Ureter (tissue), 1 donor: Measurements from ENCODE around the gene SEMA5A. TPM values are rescaled to one million over a fixed set of nuclear protein-coding genes. Genes with fewer than 3 reads are reported as not detected.

Experiments used
- DNase-seq: peaks from one replicate; pipeline ENCODE4 v3.0.0-alpha.2; 2020; ENCODE audit warnings: low spot score
- total RNA-seq: library from RNA; stranded (reverse); gene quantifications from one replicate; pipeline ENCODE4 v1.2.4, GENCODE V29; 2023
- donor health status: DM: yes; HTN: yes; CAD: no.

SEMA5A gene
- total RNA-seq, 1 donor from 2014 or later: 57.0 TPM

DNA sequence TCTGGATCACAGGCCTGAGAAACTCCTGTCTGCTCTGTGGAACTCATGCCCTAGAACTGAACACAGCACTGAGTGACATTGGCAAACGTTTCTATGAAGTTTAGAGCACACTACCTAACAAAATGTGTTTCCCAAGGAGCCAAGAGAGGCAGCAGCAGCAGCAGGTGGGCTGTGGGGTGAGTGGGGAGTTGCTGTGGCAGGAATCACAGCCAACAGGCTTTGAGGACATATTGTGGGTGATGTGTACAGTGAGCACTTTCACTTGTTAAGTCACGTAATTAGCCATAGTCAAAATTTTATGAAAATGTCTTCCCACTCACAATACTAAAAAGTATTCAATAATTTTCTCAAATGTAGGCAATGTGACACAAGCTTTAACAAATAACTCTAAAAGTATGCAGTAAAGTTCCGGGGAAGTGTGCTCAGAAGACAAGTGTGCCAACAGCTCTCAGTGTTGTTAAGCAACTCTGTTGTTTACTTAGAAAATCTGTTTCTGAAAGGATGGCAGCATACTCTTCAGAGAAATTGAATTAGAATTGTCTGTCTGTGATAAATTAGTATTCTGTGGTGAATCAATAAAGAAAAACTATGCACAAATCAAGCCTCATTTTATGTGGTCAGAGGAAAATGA is 482.1 kb downstream of the SEMA5A start:
- DNase-seq: no peak

DNA sequence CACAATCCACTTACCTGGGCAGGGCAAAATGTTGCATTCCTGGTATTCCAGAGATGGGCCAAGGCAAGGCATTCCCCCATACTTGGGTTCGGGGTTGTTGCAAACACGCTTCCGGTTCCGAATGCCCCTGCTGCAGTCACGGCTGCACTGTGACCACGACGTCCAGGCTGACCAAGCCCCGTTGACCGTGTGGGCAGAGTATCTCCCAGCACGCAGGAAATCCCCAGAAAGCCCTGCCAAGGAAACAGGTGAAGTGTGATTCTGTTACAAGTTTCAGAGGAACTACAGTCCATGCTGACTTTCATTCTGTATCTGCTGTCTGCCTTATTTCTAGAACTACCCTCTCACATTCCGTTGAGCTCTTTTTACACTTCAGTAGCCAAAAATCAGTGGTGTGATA is 483.0 kb downstream of the SEMA5A start:
- no peak for DNase-seq

DNA sequence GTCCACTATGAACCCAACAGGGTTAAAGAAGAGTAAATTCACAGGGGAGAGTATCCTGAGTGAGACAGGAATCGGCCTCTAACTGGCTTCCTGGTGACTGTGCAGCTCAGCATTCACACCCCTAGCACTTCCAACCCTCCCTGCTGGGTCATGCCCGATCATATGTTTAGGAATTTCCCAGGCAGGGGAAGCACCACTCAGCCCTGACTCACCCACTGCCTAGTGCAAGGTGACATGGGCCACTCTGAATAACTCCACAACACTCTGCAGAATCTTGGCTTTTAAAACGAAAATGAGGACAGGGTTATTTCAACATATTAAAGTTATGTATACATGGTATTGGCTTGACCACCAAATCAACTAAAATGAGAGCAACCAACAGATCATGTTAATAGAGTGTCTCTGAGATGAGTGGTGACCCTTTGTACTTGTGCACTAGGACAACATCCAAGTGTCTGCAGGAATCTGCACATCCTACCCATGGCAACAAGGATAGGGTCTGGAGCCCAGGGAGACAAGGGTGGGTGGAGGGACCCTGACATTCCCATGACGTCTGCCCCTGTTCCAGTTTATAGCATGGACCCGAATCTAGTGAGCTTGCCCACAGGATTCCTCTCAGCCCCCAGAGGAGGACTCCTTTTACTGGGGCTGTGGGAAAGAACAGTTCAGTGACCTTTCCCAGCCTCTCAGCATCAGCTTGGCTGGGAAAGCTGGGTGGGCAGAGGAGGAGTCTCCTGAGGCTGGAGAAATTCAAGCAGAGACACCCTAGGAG is 485.8 kb downstream of the SEMA5A start:
- DNase-seq: peak; percentile 73

DNA sequence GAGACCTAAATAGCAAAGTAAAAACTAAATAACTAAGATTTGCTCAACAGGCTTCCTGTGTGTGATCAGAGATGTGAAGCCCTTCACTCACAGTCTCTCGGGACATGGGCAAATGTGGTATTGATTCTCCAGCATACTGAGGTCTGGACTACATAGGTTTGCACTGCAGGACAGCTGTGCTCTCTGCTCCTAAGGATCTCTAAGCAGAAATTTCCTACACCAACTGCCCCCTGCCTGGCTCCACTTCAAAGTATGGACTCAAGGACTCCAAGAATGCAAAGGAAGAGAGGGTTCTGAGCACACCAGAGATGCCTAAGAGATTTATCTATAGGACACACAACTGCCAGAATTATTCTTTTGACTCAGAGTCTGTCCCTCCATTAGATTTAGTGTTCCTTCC is 487.2 kb downstream of the SEMA5A start:
- DNase-seq: no peak

DNA sequence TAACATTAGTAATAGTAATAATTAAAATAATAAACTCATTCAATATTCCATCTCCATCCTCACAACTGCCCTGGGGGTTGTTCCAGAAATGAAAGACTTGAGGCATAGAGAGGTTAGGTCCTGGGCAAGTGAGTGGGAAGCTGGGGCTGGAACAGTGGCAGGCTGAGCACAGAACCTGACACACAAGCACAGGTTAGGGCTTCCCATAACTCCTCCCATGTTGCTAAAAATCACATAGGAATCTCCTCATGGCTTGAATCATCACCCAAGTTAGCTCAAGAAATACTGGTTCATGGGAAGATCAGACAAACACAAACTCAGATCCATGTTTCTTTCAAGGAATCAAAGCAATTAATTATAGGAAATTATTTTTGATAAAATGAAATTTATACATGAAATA is 487.7 kb downstream of the SEMA5A start:
- no peak for DNase-seq

DNA sequence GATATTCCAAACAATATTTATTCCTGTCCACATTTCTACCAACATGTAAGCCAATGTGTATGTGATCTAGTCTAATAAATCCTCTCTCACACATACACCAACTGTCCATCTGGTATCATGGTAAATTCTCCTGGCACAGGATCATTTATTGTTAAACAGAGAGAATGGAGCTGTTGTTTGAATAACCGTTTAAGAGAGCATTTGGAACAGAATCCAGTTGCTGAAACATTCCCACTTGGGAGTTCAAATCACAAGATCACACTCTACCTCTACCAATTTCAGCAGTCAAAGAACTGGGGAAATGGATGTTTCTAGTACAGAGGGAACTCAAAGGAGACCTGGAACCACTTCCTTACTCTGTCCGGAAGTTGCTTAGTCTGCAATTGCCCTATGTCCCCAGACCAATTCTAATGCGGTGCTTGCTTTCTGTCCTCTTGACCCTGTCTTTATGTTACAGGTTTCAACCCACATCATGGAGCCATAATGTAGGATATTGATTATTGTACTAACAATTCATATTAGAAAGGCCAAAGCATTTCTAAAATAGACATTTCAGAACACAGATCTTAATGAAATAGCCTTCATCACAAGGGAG is 488.4 kb downstream of the SEMA5A start:
- no peak for DNase-seq

DNA sequence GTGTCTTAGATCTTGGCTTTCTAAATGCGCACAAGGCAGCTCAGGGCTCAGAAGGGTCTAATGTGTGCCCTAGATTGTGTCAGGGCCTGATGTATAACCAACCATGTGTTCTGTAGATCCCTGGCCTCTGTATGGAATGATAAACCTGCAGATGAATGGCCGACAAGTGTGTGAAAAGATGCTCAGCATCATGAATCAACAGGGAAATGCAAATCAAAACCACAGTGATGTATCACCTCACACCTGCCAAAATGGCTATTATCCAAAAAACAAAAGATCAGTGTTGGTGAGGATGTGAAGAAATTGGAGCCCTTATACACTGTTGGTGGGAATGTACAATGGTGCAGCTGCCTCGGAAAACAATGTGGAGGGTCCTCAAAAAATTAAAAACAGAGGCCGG is 489.8 kb downstream of the SEMA5A start:
- DNase-seq: no peak

DNA sequence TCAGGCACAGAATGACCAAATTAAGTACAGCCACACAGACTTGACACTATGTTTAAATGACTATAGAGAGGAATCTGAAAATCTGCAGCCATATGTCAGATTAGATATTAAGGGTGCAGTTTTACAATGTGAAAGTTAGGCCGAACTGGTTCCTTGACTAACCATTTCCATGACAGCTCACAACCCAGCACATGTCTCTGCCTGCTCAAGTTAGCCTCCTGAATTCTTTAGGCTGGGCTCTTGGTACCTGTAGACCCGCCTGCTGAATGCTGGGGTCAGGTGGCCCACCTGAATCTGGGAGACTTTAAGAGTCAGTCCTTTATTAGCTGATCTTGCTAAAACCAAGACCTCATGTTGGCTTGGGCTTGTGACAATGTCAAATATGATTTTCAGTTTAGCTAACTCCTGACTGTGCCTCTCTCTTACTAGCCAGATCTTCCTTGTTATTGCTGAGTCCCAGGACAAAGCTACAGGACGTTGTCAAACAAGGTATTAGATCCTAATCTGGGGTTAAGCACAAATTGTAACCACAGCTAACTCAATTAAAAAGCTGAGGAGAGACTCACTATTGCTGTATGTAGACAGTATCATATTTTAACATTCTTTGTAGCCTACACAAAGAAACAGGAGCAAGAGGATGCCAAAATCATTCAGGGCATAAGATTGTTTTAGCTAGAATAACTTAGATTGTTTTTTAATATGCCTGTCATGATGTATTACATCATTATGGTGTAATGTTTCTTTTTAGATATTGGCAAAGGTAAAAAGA is 490.9 kb downstream of the SEMA5A start:
- DNase-seq: no peak

DNA sequence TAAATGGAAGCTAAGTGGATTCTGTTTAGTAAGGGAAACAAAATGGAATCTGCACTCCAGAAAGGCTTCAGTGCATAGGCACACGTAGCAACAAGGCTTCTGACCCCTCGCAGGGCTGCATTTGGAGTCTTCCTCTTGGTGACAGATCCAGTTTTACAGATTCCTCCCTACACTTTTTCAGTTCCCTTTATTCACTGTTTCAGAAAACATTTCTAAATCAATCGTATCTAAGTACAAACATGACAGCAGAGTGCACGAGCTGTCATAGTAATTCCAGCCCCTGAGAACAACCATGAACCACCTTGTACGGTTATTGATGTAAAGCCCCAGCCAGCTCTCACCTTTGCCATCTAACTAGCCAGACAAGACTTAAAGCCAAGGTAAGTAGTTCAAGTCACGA is 491.6 kb downstream of the SEMA5A start:
- no peak for DNase-seq

DNA sequence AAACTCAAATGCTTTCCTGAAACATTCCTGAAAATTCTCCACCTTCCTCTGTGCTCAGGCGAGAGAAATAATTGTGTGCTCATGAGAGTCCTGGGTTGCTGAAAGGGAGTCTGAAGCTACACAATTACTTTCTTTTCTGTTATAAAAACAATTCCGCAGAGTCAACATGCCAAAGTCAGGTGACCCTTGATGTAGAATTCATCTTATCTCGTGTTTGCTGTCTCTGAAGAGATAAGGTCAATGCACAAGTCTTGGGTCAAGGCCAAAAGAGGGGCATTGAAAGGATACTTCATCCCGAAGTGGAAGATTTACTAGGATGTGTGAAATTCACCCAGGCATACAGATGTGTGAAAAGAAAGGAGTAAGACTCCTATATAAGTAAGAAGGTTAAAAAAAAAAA is 493.5 kb downstream of the SEMA5A start:
- DNase-seq: no peak

DNA sequence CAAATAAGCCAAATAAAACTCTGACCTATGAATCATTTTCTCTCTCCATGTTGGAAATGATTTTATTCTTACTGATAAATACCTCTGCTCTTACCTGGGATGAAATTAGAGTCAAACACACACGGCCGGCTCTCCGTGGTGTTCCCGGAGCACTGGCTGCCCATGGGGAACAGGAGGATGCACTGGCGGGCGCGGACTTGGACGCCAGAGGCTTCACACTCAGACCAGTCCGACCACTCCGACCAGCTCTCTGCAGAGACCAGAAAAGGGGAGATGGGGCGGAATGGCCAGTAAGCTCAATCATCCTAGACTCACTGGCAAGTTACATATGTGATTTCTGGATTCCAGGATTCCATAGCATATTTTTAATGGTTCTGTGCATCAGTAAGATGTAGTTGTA is 494.1 kb downstream of the SEMA5A start:
- DNase-seq: no peak

DNA sequence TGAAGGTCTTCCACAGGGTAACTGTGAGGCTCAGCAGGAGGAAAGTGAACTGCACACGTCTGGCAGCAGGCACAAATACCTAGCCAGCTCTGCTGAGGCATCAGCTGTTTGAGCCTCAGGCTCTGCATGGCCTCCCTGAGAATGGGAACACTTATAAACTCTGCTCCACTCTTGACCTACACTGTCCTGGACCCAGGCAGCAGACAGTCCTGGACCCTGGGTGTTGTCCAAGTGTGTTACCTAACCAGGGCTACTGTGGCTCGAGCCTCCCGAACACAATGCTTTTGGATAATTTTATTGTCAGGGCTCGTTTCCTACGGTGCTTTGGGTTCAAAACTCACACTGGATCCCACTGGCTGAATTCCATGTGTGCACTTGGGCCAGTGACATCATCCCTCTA is 497.9 kb downstream of the SEMA5A start:
- DNase-seq: no peak

DNA sequence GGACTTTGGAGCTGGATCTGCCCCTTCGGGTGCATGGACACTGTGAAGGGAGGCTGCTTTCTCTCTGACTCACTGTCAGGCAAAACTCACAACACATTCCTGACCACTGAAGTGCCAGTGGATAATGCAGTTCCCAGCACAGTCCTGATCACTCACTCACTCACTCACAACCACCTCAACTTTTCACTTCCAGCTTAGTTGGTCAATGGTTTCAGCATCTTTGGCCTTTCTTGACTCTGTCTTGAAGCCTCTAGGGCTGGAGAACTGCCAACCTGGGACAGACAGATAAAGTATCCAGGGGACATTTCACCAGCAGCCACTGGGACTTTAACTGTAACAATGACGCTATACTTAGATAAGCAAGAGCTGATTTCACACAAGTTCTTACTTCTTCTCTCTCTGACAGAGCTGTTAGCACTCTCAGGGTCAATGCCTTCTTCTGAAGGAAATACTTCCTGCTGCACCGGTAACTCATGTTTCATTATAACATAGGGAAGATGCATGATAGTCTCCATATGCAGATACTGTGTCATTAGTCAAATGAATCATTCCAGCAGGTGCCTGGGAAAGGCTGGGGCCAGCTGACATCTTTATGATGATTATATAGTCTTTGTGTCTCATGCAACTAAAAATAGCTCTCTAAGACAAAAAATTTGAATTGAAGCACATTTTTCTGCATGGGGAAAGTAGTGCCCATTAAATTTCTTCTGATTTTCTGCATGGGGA is 499.0 kb downstream of the SEMA5A start:
- no peak for DNase-seq

DNA sequence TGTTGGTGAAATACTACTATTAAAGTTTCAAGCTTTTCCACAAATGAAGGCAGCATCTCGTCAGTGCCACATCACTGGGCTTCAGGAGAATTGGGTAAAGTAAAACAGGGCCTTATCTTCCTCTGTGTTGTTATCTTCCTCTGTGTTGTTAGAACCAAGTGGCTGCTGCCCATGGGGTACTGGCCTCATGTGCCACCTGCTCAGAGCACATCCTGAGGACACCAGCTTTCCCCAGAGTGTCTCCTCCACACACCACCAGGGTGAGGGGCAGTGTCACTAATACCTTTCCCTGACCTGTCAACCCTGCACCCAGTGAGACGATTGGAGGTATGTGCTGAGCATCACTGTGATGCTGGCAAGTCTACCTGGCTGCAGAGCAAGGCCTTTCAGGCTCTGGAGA is 499.9 kb downstream of the SEMA5A start:
- no peak for DNase-seq

DNA sequence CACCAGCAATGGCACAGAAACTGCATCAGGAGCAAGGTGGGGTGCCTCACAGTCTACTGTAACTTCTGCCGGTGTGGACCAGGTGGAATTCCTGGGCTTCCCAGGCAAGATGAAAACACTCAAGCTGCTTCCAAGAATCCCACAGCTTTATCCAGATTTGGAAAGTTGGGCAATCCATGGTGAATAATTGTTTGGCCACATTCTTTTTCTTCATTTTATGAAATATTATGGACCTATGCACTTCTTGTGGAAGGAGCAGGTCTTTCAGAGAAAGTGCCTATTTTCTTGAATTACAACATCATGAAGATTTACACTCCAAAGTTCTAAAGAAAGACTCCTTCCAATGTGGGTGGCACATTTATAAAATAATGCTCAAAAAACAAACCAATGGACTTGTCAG is 503.6 kb downstream of the SEMA5A start:
- no peak for DNase-seq

DNA sequence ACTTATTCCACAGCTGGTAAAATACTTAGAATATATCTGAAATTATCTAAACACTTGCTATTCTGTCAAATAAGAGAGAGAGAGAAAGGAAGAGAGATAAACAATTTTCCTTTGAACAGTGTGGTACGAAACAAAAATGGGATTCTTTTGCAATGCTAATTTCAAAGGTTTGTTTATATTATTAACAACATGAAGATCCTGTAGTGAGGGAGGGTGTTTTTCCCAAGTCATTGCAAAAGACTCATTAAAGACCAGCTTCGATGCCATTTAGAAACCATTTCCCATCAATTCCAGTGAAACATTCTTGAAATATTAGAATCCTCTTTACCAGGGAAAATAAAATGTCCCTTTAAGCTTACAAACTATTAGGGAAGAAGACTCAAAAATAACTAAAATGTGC is 505.4 kb downstream of the SEMA5A start:
- no peak for DNase-seq

DNA sequence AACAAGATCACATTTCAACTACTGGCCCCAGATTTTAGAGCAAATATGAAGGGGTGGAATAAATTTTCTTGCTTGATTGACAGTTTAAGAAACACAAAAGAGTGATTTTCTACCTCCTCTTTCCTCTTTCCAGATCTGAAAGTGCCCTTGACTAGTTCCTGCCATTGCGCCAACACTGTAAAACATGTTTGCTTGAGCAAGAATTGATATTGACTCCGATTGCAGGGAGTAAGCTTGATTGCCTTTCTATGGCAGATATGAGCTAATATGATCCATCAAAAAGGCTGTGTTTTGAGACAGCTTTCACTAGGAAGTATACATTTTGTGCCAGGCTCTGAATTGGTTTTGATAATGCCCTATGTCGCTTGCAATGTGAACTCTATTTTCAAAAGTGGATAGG is 508.8 kb downstream of the SEMA5A start:
- DNase-seq: no peak

DNA sequence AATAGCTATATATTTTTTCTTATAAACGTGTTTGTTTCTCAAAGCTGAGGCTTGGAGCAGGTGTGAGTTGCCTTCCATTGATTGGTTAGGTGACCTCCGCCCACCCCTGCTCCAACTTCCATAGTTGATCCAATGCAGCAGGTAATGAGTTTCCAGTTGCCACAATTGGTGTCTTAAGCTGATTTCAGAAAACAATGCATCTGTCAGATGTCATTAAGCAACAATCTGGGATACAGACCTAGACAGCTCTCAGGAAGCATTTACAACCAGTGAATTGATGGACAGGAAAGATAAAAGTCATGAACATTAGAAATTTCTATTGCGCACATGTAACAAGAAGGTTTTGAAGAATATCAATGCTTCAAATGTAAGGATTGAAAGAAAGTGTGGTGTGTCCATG is 510.5 kb downstream of the SEMA5A start:
- no peak for DNase-seq

DNA sequence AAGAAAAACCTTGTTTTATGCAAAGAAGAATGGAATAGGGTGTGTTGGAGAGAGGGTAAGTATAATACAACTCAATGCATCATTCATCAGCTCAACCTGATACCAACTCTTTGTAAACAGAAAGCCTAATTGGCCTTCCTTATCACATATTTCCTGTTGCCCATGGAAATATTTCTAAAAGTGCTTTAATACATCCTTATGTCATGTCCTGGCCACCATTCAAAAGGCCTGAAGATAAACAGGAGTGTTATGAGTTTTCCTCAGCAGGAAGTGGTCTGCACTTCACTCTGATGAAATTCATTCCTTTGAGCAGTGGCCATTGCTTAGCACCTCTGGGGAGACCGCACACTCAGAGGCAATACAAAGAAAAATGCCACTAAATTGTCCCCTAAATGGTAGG is 511.2 kb downstream of the SEMA5A start:
- DNase-seq: no peak

DNA sequence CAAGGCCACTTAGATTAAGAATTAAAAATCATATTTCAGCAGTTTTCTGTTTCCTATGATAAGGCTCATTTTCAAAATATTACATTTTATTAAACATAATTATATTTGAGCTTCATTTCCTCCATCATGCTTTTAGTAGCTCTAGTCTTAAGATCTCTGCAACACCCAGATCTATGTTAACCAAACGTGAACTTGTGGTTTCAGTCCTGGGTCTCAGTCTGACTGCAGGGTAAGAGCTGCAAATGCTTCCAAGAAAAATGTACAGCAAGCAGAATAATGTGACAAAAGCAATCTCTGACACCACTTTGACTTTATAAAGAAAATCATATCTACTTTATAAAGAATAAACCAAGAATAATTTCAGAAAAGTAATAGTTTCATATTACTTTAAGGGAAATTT is 512.4 kb downstream of the SEMA5A start:
- no peak for DNase-seq

DNA sequence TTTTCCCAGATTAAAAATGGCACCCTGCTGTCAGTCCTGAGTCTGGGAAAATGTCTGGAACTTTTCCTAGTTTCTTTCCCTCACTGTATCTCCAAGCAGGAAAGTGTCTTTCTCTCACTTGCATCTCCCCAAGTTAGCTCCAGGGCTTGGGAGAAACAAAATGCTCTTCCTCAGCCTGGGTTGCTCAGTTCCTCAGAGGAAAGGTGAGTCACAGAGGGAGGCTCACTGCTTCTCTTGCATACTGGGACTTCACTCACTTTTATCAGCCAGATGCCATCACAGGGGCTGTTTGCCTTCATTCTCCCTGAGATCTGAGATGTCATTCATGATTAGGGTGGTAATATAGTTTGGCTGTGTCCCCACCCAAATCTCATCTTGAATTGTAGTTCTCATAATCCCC is 519.9 kb downstream of the SEMA5A start:
- DNase-seq: no peak

DNA sequence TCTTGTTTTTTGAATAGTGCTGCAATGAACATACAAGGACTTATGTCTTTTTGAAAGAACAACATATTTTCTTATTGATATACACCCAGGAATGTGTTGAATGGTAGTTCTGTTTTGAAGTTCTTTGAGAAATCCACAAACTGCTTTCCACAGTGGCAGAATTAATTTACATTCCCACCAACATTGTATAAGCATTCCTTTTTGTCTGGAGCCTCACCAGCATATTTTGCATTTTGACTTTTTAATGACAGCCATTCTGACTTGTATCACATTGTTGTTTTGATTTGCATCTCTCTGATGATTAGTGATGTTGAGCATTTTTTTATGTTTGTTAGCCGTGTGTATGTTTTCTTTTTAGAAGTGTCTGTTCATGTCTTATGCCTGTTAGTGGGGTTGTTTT is 524.9 kb downstream of the SEMA5A start:
- DNase-seq: no peak
